Renal pelvis (tissue), 4 donors: ENCODE data around the gene SRPK1. TPM values are rescaled to one million over a fixed set of nuclear protein-coding genes. Genes with fewer than 3 reads are reported as not detected.

ENCODE experiments used
- DNase-seq: peaks from one replicate; pipeline ENCODE4 v3.0.0-alpha.2; 2013
- polyA plus RNA-seq, 3 donors: library from polyadenylated mRNA; unstranded; fragments of 120-200 nt; gene quantifications; one replicate each; pipeline ENCODE4 v1.2.1, GENCODE V29; 2013; ENCODE audit not compliant: insufficient read length in 3 of 3

SRPK1 gene
- polyA plus RNA-seq, 3 donors = 47.5 to 53.8 (median 51.9) TPM

DNA sequence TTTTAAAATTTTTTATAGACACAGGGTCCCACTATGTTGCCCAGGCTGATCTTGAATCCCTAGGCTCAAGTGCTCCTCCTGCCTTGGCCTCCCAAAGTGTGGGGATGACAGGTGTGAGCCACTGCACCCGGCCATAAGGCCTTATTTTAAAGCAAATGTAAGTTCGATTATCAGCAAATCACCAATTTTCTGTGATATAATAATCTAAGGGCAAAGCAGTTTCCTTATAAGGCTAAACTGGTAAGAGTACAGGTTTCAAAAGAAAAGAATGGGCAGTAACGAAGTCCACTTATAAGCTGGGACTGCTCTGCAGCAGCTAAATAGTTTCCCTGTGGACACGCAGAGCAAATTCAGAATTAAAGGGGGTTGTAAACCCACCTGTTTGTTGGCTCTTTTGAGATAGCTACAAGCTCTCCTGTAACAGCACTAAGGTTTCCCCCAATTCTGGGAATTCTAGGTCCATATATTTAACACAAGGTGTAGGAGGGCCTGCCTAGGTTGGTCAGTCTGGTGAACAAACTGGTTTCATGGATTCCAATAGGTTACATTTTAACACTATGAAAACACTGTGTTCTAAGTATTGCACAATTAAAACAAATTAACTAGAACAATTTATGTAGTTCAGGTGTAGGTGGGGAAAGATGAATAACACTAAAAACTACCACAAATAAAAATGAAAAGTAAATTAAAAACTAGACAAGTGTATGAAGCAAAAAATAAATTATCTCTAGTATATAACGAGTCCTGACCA is 89.5 kb downstream of the SRPK1 start:
- DNase-seq = no peak

DNA sequence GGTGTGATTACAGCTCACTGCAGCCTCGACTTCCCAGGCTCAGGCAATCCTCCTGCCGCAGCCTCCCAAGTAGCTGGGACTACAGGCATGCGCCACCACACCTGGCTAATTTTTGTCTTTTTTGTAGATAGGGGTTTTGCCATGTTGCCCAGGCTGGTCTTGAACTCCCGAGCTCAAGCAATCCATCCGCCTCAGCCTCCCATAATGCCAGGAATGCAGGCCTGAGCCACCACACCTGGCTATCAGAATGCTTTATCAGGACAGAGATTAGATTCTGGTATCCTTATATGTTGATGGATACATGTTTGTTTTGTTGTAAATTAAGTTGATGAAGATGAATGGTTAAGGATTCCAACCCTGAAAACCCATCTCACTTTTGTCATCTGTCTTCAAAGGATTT is 91.6 kb downstream of the SRPK1 start:
- no peak for DNase-seq

DNA sequence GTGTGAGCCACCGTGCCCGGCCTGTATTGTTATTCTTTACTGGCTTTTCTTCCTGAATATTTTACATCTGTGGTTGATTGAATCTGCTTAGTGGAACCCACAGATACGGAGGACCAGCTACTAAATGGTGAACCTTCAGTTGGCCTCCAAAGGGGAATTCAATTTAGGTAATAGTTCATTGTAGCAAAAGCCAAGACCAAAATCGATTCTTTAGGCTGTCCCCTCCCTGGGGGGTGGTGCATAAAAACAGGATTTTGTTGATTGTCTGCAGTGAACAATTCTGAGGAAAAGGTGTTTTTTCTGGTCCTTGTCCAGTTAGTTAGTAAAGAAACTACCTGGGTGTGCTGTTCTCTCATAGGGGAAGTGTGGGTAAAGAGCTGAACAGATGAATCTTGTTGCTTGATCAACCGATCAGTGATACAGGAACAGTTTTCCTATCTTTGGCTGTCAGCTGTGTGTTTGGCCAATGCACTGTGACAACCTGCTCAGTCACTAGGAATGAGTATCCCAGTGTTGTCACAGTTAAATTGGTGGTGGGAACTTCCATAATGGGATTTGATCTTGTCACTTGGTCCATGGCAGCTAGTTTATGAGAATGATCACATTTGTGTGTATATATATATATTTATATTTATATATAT is 96.2 kb downstream of the SRPK1 start:
- no peak for DNase-seq

DNA sequence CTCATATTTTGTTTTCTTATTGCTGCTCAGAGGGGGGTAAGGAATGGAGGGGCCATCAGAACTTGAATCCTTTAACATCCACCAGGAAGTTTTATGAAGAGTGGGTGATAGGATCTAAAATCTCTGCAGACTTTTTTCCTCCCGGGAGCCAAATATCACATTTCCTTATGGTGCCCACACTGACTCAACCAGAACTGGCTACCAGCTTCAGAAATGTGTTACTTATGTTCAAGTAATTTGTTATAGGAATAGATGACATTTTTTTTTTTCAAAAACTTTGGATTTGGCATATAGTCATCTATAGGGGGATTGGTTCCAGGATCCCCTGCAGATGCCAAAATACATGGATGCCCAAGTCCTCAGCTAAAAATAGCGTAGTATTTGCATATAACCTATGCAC is 97.3 kb downstream of the SRPK1 start:
- DNase-seq = no peak

DNA sequence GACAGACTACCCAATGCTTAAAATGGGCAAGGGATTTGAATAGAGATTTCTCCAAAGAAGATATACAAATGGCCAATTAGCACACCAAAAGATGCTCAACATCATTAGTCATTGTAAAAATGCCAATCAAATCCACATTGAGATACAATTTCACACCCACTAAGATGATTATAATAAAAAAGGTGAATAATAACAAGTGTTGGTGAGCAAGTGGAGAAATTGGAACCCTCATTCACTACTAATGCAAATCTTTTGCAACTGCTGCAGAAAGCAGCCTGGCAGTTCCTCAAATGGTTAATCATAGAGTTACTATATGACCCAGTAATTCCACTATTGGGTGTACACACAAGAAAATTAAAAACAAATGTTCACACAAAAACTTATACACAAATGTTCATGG is 103.4 kb downstream of the SRPK1 start:
- DNase-seq = no peak

DNA sequence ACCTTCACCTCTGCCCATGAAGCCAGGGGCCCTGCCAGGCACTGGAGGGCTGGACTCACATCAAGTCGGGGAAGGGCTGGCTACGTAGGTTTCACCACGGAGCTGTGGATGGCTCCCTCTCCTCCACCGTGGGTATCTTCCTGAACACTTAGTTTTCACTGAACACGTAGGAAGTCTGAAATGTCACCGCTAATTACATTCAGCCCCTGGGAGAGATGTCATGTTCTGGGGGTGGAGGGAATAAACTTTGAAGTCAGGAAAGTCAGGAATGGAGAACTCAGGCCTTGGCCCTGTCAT is 109.3 kb downstream of the SRPK1 start:
- DNase-seq = no peak

DNA sequence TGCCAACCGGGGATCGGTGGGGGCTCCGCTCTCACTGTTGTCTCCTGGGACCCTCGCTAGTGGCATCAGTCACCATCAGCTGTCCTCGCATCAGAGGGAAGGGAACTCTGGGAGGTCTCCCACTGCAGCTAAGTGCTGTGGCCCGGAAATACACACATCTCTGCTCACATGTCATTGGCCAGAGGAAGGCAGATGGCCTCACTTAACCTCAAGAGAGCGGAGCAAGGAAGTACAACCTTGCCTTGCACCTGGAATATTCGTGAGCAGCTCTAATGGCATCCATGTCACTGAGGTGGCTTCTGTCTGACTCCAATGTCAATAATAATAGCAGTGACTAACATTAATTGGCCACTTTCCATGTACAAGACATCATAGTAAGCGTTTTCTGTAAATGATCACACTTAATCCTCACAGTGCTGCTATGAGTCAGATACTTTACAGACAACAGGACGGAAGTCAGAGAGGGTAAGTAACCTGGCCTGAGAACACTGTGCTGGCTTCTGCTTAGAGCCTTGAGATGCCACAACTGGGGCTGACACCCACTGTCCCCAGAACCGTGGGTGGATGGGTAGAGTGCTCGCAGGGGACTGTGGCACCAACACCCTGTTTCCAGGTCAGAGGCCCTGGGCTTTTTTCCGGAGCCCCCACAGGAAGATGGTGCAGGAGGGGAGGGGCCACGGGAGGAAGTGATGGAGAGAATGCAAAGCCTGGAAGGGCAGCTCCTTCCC is 109.8 kb downstream of the SRPK1 start:
- DNase-seq = no peak

DNA sequence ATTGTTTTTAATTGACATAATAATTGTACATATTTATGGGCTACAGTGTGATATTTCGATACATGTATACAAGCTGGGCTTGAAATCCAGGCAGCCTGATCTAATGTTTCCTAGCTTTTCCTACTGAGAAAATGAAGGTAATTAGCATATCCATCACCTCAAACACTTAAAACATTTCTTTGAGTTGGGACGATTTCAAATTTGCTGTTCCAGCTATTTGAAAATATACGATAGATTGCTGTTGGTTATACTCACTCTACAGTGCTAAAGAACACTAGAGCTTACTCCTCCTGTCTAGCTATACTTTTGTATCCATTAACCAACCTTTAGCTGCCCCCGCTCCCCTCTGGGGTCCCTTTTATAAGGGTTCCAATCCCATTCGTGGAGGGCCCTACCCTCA is 111.1 kb downstream of the SRPK1 start:
- no peak for DNase-seq

DNA sequence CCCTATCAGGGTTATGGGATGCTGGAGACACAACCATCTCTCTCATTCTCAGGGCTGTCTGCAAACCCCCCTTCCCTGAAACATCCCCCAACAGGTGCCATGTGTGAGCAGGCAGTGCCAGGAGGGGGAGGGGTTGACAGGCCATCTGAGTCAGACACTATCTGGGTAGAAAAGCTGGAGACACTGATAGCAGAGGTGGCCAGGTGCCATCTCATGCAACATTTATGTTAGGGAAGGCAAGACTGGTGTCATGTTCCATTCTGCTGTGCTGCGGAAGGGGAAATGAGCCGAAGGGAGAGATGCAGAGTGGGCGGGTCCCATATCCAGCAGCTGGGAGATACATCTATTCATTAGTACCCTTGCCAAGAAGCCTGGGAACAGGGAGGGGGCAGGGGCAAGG is 112.2 kb downstream of the SRPK1 start:
- DNase-seq = no peak

DNA sequence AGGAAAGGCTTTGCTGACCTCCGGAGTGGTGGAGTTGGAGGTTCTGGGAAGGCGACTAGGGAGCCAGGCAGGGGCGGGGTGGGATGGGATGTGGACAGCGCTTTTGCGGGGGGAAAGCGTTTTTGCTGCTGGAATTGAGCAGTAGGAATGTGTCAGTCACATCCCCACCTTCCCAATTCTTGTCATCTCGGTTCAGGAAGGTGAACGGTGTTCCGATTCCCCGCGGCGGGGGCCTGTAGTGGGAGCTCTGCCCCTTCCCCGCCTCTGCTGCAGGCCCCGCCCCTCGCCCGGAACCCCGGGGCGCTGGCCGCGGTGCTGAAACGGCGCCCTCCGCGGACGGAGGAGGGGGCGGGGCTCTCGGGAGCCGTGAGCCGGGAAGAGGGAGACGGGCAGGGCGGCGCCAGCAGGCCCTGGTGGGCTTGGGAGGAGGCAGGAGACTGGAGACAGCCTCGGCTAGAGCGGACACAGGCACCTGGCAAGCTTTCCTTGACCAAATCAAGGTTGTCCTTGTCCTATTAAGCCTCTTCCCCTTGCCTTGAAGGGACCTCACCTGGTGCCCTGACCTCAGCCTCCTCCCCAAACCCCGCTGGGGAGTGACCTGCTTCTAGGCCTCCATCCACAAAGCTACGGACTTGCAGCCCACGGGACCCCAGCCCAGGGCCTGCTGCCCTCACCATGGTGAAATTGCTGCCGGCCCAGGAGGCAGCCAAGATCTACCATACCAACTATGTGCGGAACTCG is 115.7 kb downstream of the SRPK1 start, which contains the start of gene LHFPL5:
Gene LHFPL5, plus strand, starts transcription at position 357 of the 741 bp plus-strand sequence. Its CDS starts 319 bp downstream, at position 676.
- peak; percentile 69 for DNase-seq

DNA sequence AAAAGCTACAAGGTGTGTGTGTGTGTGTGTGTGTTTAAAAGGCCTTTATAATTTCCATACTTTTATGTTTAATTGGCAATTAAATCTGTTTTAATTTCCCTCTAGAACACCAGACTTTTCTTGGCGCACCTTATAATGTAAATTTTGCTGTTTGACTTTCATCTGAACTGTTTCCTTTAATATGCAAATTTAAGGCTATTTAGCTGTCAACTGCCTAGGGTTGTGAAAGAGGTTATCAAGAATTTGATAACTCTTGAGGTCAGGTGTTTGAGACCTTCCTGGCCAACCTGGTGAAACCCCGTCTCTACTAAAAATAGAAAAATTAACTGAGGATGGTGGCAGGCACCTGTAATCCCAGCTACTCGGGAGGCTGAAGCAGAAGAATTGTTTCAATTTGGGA is 119.8 kb downstream of the SRPK1 start:
- no peak for DNase-seq

DNA sequence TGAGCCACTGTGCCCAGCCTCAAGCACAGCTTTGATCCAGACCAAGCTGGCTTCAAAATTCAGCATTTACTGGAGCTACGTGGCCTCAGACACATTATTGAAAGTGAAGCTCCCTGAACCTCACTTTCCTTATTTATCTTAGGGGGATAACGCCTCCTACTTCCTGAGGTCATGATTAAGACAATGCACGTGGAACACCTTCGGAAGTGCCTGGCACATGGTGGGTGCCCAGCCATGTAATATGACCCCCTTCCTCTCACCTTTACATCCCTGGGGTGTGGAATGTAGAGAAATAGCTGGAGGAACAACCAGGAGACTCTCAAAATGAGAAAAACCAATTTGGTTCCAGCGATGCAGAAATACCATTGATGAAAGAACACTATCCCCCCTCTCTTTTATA is 122.2 kb downstream of the SRPK1 start:
- no peak for DNase-seq

DNA sequence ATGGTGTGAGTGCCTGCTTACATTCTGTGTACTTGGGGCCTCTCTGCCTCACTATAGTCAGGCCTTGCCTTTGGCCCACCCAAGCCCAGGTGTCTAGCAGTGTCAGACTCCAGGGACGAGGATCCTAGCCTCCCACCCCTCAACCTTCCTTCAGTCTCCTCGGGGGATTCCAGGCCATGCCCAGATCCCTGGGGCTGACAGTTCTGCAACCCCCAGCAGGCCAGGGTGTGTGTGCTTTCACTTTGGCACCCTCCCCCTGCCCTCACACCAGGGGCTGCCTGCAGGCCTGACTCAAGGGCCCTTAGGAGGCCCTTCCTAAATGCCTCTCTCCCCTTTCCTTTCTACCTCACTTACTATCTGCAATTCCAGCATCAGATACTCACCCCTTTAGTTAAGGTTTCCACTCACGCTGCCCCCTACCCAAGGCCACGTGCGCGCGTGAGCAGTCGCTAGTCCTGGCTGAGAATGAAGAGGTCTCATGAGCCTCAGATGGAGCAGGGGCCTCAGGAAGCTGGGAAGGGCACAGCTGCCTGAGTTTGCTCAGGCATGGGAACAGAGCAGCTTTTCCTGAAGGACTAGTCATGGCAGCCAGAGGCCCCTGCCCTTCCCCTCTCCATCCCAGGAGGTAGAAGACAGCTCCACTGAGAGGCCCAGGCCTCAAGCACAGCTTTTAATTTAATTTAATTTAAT is 122.9 kb downstream of the SRPK1 start:
- no peak for DNase-seq

DNA sequence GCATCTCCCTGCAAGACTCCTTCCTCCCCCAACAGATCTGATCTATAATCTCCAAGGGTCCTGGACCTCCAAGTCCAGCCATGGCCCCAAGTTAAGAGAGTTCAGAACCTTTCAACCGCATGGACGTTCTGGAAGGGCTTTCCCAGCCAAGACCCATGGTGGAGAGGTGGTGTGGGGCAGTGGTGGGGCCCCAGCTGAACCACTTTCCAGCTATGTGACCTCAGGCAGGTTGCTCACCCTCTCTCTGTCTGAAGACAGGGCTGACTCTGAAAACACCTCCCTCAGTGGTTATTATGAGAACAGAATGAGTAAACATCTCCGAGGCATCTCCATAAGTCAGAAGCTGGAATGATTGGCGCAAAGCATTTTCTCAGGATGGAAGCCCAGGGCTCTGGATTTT is 124.7 kb downstream of the SRPK1 start:
- no peak for DNase-seq

DNA sequence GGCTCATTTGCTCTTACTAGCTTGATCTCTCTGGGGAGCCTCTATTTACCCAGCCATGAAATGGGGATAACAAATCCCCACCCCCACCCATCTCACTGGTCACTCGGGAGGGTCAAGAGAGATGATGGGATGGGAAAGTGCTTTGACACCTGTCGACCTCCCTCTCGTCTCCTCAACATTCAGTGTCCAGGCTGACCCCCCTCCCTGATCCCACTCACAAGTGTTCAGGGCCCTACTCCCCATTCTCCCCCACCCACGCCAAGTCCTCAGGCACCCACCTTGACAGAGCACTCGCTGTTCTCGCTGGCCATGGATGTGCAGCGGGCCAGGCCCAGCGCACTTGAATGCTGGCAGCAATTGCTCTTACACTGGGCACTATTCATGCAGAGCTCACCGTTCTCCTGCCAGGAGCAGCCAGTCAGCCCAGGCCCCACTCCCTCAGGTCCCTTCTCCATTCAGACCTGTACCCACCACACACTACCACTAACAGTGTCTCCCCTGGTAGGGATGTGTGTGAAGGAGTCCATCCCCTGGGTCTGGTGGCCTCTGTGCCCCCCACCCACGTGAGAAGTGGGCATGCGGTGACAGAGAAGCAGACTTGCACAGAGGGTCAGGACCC is 125.3 kb downstream of the SRPK1 start:
- DNase-seq = no peak

DNA sequence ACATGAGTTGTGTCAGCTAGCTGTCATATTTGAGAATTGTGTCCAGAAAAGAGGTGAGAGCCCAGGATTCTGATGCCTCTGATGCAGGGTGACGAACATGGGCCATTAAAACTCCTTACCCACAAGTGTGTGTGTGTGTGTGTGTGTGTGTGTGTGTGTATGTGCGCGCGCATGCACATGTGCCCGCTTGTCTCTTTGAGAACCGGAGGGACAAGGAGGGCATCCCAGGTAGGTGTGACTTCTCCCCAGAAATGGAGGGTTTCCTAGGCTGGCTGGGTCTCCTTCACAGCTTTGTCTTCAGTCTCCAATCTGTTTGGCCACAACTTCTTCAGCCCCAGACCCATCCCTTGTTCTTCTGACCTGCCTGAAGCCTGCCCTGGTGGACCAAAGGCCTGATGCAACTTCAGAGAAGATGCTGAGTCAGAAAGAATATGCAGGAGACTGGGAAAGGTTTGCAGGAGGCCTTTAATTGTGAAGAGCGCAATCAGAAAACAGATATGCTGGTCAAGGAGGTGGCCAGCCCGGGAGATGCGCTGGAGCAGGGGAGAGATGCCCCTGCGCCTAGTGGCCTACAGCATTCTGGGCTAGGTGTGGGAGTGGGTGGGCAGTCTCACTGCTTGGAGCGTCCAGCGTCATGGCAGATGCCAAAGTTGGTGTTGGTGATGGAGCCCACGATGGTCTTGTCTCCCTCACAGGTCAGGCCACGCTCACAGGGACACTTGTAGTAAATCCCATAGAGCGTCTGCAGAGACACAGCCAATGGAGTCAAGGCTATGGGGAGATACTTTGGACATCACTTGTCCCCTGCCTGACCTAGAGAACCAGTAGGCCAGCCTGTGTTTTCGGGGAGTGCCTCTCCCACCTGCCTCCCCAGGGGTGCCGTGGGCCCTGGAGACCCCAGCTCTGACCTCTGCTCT is 126.1 kb downstream of the SRPK1 start:
- DNase-seq = no peak

DNA sequence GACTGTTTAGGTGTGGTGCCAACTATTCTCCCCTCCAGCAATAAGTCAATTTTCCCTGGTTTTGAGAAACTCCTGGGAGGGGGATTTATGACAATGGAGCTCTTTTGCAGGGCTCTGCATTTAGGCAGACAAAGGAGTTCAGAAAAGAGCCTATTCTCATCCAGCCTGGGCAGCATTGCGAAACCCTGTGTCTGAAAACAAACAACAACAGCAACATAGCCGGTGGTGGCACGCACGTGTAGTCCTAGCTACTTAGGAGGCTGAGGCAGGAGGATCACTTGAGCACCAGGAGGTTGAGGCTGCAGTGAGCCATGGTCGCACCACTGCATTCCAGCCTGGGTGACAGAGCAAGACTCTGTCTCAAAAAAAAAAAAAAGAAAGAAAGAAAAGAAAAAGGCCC is 130.2 kb downstream of the SRPK1 start:
- no peak for DNase-seq

DNA sequence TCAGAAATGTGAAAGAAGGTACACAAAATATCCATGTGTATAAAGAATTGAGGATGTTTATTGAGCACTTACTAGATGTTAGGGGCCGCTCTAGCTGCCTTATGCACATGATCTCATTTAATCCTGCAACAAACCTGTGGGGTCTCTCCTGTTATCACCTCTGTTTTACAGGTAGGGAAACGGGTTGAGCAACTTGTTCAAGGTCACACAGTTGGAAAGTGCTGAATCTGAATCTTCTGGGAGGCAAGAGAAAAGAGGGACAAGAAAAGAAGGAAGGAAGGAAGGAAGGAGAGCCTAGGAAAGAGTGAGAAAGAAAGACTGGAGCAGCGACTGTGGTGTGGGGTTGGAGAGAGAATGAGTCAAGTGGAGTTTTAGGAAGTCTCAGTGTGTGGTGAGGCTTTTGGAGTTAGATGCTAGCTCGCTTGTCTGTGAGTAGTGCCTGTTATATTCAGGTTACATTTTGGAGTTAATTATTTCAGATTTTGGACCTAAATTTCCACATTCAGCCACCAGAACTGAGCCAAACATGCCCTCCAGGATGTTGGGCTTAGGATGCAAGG is 132.4 kb downstream of the SRPK1 start:
- DNase-seq = no peak

DNA sequence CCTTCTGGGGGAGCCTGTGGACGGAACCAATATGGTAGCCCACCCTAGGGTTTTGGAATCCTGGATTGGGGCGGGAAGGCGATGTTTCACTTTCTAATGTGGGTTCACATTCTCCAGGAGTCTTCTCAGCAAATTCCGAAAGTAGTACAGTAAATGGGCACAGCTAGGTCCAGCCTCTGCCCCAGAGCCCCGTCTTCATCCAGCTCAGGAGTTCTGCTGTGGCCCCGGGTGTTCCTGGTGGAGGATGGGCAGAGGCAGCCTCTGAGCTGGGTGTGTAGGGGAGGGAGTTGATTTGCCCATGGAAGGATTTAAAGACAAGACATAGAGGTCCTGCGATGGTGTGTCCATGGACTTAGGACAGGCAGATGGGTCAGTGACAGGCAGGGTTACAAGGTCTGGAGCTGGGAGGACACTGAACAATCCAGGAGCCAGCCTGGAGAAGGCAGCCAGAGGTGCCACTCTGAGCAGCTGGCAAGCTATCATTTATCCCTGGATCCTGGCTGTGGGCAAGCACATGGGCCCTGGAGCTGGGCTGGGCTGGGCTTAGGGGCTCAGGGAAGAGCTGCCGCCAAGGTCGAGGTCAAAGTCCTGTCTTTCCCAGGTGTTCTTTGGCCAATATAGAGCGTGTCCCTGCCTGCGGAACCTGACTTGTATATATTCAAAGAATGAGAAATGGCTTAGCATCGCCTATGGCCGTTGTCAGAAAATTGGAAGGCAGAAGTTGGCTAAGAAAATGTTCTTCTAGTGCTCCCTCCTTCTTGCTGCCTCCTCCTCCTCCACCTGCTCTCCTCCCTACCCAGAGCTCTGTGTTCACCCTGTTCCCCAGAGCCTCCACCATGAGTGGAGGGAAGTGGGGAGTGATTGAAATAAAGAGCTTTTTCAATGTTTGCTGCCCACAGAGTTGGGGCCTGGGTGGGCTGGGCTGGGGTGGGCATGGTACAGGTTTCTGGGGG is 133.4 kb downstream of the SRPK1 start:
- DNase-seq = no peak
